Measurements from ENCODE around the gene DUSP22. TPM values are rescaled to one million over a fixed set of nuclear protein-coding genes. Genes with fewer than 3 reads are reported as not detected.

The DUSP22 gene
- total RNA-seq, 1 experiment from 2014 or later: 19.2 TPM

DNA sequence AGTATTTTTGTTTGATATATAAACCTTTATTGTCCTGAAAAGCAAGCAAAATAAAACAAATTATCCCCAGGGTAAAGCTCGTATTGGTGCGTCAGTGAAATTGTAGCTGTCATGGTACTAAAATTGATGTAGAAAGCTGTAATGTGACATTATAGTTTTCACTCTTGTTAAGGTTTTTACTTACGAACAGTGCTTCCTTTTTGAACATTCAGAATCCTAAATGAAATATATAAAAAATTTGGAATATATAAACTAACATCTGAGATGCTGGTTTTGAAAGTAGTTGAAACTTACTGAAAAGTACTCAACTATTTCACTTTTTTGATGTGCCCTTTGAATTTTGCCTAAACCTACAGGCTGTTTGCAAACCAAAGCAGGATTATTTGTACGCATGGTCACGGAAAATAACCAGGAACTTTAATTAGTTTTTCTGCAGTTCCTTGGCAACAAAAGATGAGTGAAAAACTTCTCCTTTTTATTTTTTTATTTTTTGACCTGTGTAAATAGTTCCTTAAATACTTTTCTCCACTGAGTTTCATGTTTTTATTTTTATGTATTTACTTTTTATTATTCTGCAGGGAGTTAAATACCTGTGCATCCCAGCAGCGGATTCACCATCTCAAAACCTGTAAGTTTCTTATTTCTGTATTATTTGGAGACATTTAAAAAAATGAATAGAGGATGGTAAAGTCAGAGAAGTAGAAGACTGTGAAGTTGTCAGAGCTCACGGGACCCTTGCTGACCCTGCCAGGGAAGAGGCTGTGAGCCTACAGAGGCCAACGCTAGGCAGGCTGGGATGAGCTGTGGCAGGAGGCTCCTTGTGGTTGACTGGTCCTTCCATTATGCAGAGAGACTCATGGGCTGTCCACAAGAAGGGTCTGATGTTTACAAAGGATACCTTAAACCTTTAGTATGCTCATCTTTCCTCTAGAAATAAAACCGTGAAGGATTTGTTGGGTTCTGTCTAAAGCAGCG, 42.5 kb downstream of the DUSP22 start:
- H3K4me3 ChIP-seq (replicated peaks in 1 of 2; ENCODE audit: low read depth in 1 of 2, low read length in 2 of 2): no peak overlapping the region
- intact Hi-C loops (cut with micrococcal nuclease): no loop called here
- RAD21 ChIA-PET (ENCODE audit: low non-redundant PET in 1 of 2, low total read pairs in 2 of 2, uncharacterized antibody in 2 of 2, unreplicated experiment in 2 of 2): no interaction called here
- H3K9ac ChIP-seq (ENCODE audit: low read length): no peak overlapping the region
- no peaks in the 10 kb centered on the region for H3K36me3 ChIP-seq (ENCODE audit: control insufficient read depth in 1 of 2, insufficient read depth in 2 of 2, low read length in 2 of 2)
- H4K20me1 ChIP-seq (ENCODE audit: insufficient read depth): no peaks in the 10 kb centered on the region
- CTCF ChIA-PET: no interaction called here
- DNase-seq (ENCODE audit: low read depth, low spot score) (no peak), ATAC-seq (no peak)
- POLR2A ChIA-PET: no interaction called here
- no peak overlapping the region for H3K27ac ChIP-seq (ENCODE audit: low read depth, low read length)
- no peaks in the 10 kb centered on the region for H3K4me1 ChIP-seq (ENCODE audit: control insufficient read depth in 1 of 2, insufficient read depth in 2 of 2, low read length in 2 of 2)
- no peak overlapping the region for H2AFZ ChIP-seq (ENCODE audit: low read depth, low read length, poor library complexity, severe bottlenecking)
- H3K9me3 ChIP-seq (ENCODE audit: control insufficient read depth in 1 of 2, insufficient read depth in 1 of 2, low read depth in 1 of 2, low read length in 2 of 2): no peaks in the 10 kb centered on the region; a peak in 2 of 4 replicates
- H3K9me2 ChIP-seq (ENCODE audit: insufficient read depth): no peaks in the 10 kb centered on the region
- H3K4me2 ChIP-seq (ENCODE audit: low read length): no peak overlapping the region
- no peaks in the 10 kb centered on the region for H3K27me3 ChIP-seq (ENCODE audit: insufficient read depth, low read length)
- BruUV-seq (replicated peaks): no TSS peak
- H3K79me2 ChIP-seq (ENCODE audit: insufficient read depth, low read length): no peaks in the 10 kb centered on the region
- TF ChIP-seq YY1 (IDR thresholded peaks at IDR 0.05; ENCODE audit: extremely low read depth, insufficient replicate concordance, low read depth, low read length) (no peak), SP1 (IDR thresholded peaks at IDR 0.05; ENCODE audit: low read depth) (no peak), FOSL1 (IDR thresholded peaks at IDR 0.05; ENCODE audit: low read depth) (no peak), ZFX (IDR thresholded peaks at IDR 0.05) (no peak), POLR2AphosphoS5 (IDR thresholded peaks at IDR 0.05; ENCODE audit: low read depth, low read length) (no peak), EGR1 (IDR thresholded peaks at IDR 0.05; ENCODE audit: low read depth) (no peak), SIN3A (IDR thresholded peaks at IDR 0.05; ENCODE audit: low read depth) (no peak), ELF1 (IDR thresholded peaks at IDR 0.05; ENCODE audit: borderline replicate concordance, low read depth) (no peak), MAX (IDR thresholded peaks at IDR 0.05) (no peak), POLR2A (IDR thresholded peaks at IDR 0.05; ENCODE audit: borderline replicate concordance, extremely low read depth, insufficient read depth, insufficient read length) (no peak), TCF7L2 (IDR thresholded peaks at IDR 0.05; ENCODE audit: borderline replicate concordance, extremely low read depth, insufficient read depth, insufficient read length) (no peak), ZNF274 (IDR thresholded peaks at IDR 0.05; ENCODE audit: low read depth, low read length) (no peak), CEBPB (IDR thresholded peaks at IDR 0.05; ENCODE audit: low read depth) (no peak), JUND (IDR thresholded peaks at IDR 0.05) (no peak), SRF (IDR thresholded peaks at IDR 0.05; ENCODE audit: low read depth) (no peak), EZH2 (IDR thresholded peaks at IDR 0.05) (no peak)
- TF ChIP-seq, protein P1, sequence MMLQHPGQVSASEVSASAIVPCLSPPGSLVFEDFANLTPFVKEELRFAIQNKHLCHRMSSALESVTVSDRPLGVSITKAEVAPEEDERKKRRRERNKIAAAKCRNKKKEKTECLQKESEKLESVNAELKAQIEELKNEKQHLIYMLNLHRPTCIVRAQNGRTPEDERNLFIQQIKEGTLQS (IDR thresholded peaks at IDR 0.05): no peak
- TF ChIP-seq, protein P2, sequence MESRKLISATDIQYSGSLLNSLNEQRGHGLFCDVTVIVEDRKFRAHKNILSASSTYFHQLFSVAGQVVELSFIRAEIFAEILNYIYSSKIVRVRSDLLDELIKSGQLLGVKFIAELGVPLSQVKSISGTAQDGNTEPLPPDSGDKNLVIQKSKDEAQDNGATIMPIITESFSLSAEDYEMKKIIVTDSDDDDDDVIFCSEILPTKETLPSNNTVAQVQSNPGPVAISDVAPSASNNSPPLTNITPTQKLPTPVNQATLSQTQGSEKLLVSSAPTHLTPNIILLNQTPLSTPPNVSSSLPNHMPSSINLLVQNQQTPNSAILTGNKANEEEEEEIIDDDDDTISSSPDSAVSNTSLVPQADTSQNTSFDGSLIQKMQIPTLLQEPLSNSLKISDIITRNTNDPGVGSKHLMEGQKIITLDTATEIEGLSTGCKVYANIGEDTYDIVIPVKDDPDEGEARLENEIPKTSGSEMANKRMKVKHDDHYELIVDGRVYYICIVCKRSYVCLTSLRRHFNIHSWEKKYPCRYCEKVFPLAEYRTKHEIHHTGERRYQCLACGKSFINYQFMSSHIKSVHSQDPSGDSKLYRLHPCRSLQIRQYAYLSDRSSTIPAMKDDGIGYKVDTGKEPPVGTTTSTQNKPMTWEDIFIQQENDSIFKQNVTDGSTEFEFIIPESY (IDR thresholded peaks at IDR 0.05; ENCODE audit: extremely low read depth, insufficient replicate concordance, low read length): no peak
- TF ChIP-seq, protein P3, sequence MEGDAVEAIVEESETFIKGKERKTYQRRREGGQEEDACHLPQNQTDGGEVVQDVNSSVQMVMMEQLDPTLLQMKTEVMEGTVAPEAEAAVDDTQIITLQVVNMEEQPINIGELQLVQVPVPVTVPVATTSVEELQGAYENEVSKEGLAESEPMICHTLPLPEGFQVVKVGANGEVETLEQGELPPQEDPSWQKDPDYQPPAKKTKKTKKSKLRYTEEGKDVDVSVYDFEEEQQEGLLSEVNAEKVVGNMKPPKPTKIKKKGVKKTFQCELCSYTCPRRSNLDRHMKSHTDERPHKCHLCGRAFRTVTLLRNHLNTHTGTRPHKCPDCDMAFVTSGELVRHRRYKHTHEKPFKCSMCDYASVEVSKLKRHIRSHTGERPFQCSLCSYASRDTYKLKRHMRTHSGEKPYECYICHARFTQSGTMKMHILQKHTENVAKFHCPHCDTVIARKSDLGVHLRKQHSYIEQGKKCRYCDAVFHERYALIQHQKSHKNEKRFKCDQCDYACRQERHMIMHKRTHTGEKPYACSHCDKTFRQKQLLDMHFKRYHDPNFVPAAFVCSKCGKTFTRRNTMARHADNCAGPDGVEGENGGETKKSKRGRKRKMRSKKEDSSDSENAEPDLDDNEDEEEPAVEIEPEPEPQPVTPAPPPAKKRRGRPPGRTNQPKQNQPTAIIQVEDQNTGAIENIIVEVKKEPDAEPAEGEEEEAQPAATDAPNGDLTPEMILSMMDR (IDR thresholded peaks at IDR 0.05 in 2 of 3, conservative IDR thresholded peaks at IDR 0.05 in 1 of 3; ENCODE audit: borderline replicate concordance in 1 of 3, insufficient read depth in 1 of 3, low read depth in 2 of 3, low read length in 2 of 3): no peak
